K562 (cell line): ENCODE measurements around the gene LIX1L. TPM values are rescaled to one million over a fixed set of nuclear protein-coding genes. Genes with fewer than 3 reads are reported as not detected.
A peak's percentile ranks its signal among the peaks of the same experiment; 100 is the strongest.

Source experiments
- ARID1B ChIP-seq: fragments of 450-650 bp; IDR thresholded peaks from 2 replicates; pipeline ENCODE4 v1.6.1; 2016; ENCODE audit warnings: antibody characterized with exemption, mild to moderate bottlenecking, inconsistent platforms
- CCNT2 ChIP-seq: IDR thresholded peaks from 2 replicates; pipeline ENCODE4 v1.6.1; 2011; ENCODE audit warnings: borderline replicate concordance, low read depth, mild to moderate bottlenecking, moderate library complexity, mixed read lengths, low read length; ENCODE audit not compliant: insufficient read length; ENCODE audit errors: extremely low read depth
- CREB3 ChIP-seq: fragments of 450-650 bp; conservative IDR thresholded peaks from 2 replicates; pipeline ENCODE4 v1.6.1; 2016; ENCODE audit warnings: missing genetic modification characterization, low read depth, mild to moderate bottlenecking, missing compliant biosample characterization, moderate library complexity
- HIVEP1 ChIP-seq: fragments of 250-450 bp; sonication (Bioruptor Pico); IDR thresholded peaks from 2 replicates; pipeline ENCODE4 v1.4.0; 2020; ENCODE audit warnings: mild to moderate bottlenecking
- JUND ChIP-seq, 2 experiments: IDR thresholded peaks; 2 replicates in 1 of 2; 3 replicates in 1 of 2; pipeline ENCODE4 v1.6.1; 2011; ENCODE audit warnings: borderline replicate concordance in 2 of 2, low read depth in 2 of 2, low read length in 2 of 2, improper control_type of control experiment in 1 of 2, missing biosample characterization in 1 of 2, missing genetic modification characterization in 1 of 2, missing genetic modification reagents in 1 of 2
- LEF1 ChIP-seq: fragments of 450-650 bp; IDR thresholded peaks from 2 replicates; pipeline ENCODE4 v1.6.1; 2016; ENCODE audit warnings: mild to moderate bottlenecking
- MCM5 ChIP-seq: fragments of 450-650 bp; IDR thresholded peaks from 2 replicates; pipeline ENCODE4 v1.6.1; 2016; ENCODE audit warnings: low read depth
- PURB ChIP-seq: sonication (generic); formaldehyde crosslinking; IDR thresholded peaks from 2 replicates; pipeline ENCODE4 v1.9.0; 2021; ENCODE audit warnings: low read depth, mild to moderate bottlenecking, missing genetic modification reagents
- SMARCE1 ChIP-seq: fragments of 450-650 bp; IDR thresholded peaks from 2 replicates; pipeline ENCODE4 v1.7.1; 2016; ENCODE audit warnings: mild to moderate bottlenecking
- STAG1 ChIP-seq: sonication (generic); formaldehyde crosslinking; IDR thresholded peaks from 2 replicates; pipeline ENCODE4 v1.5.0; 2020; ENCODE audit warnings: missing genetic modification reagents, borderline replicate concordance
- TEAD4 ChIP-seq, 2 experiments: sonication (generic) in 1 of 2; formaldehyde crosslinking in 1 of 2; IDR thresholded peaks; 2 replicates each; pipeline versions ENCODE4 v1.6.1 to v1.8.0; 2012 to 2022; ENCODE audit warnings: borderline replicate concordance in 1 of 2, inconsistent platforms in 1 of 2, low read length in 1 of 2, mild to moderate bottlenecking in 1 of 2, missing genetic modification reagents in 1 of 2
- U2AF2 ChIP-seq: fragments of 200-400 bp; formaldehyde crosslinking; optimal IDR thresholded peaks from 2 replicates; pipeline ENCODE3; 2017; ENCODE audit warnings: low read depth, mild to moderate bottlenecking, low read length
- ZBTB43 ChIP-seq: sonication (generic); formaldehyde crosslinking; IDR thresholded peaks from 2 replicates; pipeline ENCODE4 v1.8.0; 2023; ENCODE audit warnings: mild to moderate bottlenecking, missing genetic modification reagents
- ZBTB49 ChIP-seq: sonication (generic); formaldehyde crosslinking; IDR thresholded peaks from 2 replicates; pipeline ENCODE4 v1.8.0; 2022; ENCODE audit warnings: missing genetic modification reagents, mild to moderate bottlenecking, borderline replicate concordance
- ZKSCAN3 ChIP-seq: fragments of 250-450 bp; sonication (Bioruptor Pico); IDR thresholded peaks from 2 replicates; pipeline ENCODE4 v1.4.0; 2020
- ZNF253 ChIP-seq: fragments of 250-450 bp; sonication (Bioruptor Pico); conservative IDR thresholded peaks from 2 replicates; pipeline ENCODE4 v1.6.1; 2021; ENCODE audit warnings: mild to moderate bottlenecking
- ZSCAN29 ChIP-seq: fragments of 450-650 bp; IDR thresholded peaks from 2 replicates; pipeline ENCODE4 v1.6.1; 2017
- polyA plus RNA-seq, 8 experiments: library from polyadenylated mRNA; depleted of rRNA in 4 of 8; stranded (reverse) in 5 of 8; unstranded in 3 of 8; fragments of >200 nt; fragmentation: Nextera tagmentation in 2 of 8; fragmentation: Illumina TruSeq in 1 of 8; extraction: Ambion mirVana in 2 of 8; extraction: Trizol in 1 of 8; gene quantifications; 2 replicates each; pipeline versions ENCODE4 v1.2.1 to v1.2.3, GENCODE V29; 2011 to 2014; ENCODE audit warnings: inconsistent platforms in 1 of 8, missing spikeins in 1 of 8
- total RNA-seq, 7 experiments: library from RNA; depleted of rRNA in 6 of 7; stranded (reverse); fragments of >200 nt in 6 of 7; fragmentation: Illumina TruSeq in 2 of 7; extraction: Trizol in 2 of 7; gene quantifications; 2 replicates each; pipeline versions ENCODE4 v1.2.1 to v1.2.3, GENCODE V29; 2011 to 2021; ENCODE audit warnings: low replicate concordance in 1 of 7
- TF ChIP-seq, protein P1 (sequence below): sonication (generic); formaldehyde crosslinking; IDR thresholded peaks from 2 replicates; pipeline ENCODE4 v1.8.1; 2023; ENCODE audit warnings: mild to moderate bottlenecking, missing genetic modification reagents
- TF ChIP-seq, protein P2 (sequence below): fragments of 250-450 bp; sonication (Bioruptor Pico); IDR thresholded peaks from 2 replicates; pipeline ENCODE4 v1.9.0; 2021; ENCODE audit warnings: mild to moderate bottlenecking

Gene LIX1L
- total and polyA plus RNA-seq, 9 of the 15 experiments (the other 6 are each of a cell fraction or from before 2014, with no cell fraction given) = 4.6 to 26.5 (median 12.5) TPM

DNA sequence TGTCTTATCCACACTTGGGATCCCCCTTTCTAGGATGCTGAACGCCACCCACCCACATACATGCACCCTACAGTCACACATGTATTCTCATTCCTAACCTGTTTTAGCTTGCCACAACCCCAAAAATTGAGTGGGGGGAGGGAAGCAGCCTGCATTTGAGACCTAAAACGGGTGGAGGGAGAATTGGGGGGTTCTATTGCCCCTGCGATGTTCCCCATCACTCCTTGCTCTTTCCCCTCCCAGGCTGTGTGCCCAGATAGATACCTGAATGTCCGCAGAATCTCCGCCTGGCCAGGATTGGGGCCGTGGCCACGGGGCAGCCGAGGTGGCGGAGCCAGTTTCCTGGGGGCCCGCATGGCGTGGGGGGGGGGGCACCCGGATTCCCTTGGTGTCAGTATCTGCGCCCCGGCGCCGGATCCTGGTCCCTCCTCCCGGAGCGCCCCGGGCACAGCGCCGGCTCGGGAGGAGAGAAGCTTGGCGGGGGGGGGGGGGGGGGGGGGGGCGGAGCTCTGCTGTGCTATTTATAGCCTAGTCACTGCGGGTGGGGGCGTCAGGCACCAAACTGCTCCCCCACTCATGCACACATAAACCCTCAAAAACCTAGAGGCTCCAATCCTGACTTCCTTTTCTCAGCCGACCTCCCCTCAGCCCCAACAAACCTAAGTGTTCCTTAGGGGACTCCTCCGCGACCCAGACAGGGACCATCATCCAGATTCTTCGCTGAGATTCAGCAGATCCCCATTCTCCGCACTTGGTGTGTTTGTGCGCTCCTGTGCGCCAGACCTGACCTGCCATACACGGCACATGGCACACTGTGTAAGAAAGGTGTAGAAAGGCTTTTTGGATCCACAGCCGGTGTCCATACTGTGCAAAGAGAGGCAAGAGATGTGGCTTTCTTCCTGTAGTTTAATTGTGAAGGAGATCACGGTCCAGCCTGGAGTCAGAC lies 4.6 kb upstream of the LIX1L start (continued):
- no peak for TF ChIP-seq ZBTB49 (CRISPR knock-in tag)
- no peak for TF ChIP-seq ZNF253 (CRISPR knock-in tag)
- no peak for TF ChIP-seq SMARCE1
- no peak for TF ChIP-seq ZKSCAN3 (CRISPR knock-in tag)
- TF ChIP-seq U2AF2 = no peak
- no peak for TF ChIP-seq PURB (CRISPR knock-in tag)
- TF ChIP-seq, protein P1, sequence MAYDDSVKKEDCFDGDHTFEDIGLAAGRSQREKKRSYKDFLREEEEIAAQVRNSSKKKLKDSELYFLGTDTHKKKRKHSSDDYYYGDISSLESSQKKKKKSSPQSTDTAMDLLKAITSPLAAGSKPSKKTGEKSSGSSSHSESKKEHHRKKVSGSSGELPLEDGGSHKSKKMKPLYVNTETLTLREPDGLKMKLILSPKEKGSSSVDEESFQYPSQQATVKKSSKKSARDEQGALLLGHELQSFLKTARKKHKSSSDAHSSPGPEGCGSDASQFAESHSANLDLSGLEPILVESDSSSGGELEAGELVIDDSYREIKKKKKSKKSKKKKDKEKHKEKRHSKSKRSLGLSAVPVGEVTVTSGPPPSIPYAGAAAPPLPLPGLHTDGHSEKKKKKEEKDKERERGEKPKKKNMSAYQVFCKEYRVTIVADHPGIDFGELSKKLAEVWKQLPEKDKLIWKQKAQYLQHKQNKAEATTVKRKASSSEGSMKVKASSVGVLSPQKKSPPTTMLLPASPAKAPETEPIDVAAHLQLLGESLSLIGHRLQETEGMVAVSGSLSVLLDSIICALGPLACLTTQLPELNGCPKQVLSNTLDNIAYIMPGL = no peak
- peak; percentile 7; the same call in 1 of the 2 replicates for TF ChIP-seq STAG1
- TF ChIP-seq JUND (IDR thresholded peaks at IDR 0.05; ENCODE audit: borderline replicate concordance, low read depth, low read length) = no peak
- no peak for TF ChIP-seq JUND (tag; IDR thresholded peaks at IDR 0.05; ENCODE audit: borderline replicate concordance, low read depth, low read length)
- no peak for TF ChIP-seq LEF1
- no peak for TF ChIP-seq TEAD4 (IDR thresholded peaks at IDR 0.05; ENCODE audit: low read length)
- no peak for TF ChIP-seq TEAD4 (CRISPR knock-in tag; IDR thresholded peaks at IDR 0.05; ENCODE audit: borderline replicate concordance)
- no peak for TF ChIP-seq CREB3
- no peak for TF ChIP-seq CCNT2
- TF ChIP-seq MCM5 = no peak
- no peak for TF ChIP-seq ARID1B
- TF ChIP-seq ZBTB43 (CRISPR knock-in tag) = no peak
- TF ChIP-seq ZSCAN29 = no peak
- TF ChIP-seq, protein P2, sequence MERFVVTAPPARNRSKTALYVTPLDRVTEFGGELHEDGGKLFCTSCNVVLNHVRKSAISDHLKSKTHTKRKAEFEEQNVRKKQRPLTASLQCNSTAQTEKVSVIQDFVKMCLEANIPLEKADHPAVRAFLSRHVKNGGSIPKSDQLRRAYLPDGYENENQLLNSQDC (CRISPR knock-in tag) = no peak
- no peak for TF ChIP-seq HIVEP1 (CRISPR knock-in tag)
